ENCODE data around the gene B3GALNT2.

Gene B3GALNT2

DNA sequence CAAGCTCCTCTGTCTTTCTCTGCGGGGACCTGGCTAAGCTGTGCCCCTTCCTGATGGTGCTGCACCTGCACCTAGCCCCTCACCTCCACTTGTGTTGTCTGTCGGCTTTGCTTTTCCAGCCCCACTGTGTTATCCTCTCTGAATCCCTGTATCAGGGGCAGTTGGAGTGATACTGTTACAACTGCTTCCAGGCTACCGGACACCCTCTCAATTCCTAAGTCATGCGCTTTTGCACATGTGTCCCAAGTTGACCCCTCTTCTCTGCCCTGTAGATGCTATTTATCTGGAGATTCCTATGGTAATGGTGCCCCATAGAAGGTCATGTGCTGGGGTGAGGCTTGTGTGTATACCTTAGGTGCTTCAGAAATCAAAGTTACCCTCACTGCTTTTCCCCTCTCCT is 78.1 kb downstream of the B3GALNT2 start:
- TF ChIP-seq Cebpa-rat (IDR thresholded peaks at IDR 0.05) = no peak
- Histone ChIP-seq H3K27me3 (no peaks in the 10 kb centered on the region), H3K4me3 (no peak overlapping the region), H3K4me2 (peak overlapping the region in 1 of 11 experiments; percentile 15; a peak in 3 of 22 replicates), H3K9me3 (replicated peaks in 1 of 11) (no peaks in the 10 kb centered on the region), H3K4me1 (peaks cover 17 to 58% (median 41%) of the 10 kb centered on the region in 10 experiments), H4K20me1 (peaks cover 12 to 45% (median 38%) of the 10 kb centered on the region in 11 experiments; a peak in 18 of 22 replicates), H3K36me3 (peaks cover 0 to 55% (median 12%) of the 10 kb centered on the region in 11 experiments; a peak in 15 of 22 replicates), H3K9ac (no peak overlapping the region), H3K27ac (no peak overlapping the region)

DNA sequence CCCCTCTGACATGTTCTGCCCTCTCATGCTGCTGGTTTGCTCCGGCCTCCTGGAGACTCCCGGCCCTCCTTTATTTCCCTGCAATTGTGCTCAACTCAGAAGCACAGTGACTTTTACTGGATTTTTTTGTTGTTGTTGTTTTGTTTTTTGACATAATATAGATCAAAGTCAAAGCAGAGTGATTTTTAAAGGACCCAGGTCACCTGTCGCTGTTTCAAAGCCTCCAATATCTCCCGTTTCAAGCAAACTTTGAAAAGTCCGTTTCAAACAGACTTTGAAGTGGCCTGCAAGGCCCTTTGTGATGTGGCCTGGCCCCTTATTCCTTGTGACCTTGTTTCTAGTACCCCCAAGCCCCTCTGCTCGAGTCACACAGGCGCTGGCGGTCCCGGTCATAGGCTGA is 78.9 kb downstream of the B3GALNT2 start:
- Histone ChIP-seq H3K4me1 (peaks cover 17 to 63% (median 43%) of the 10 kb centered on the region in 10 experiments), H3K27ac (peak overlapping the region in 1 of 11 experiments; percentile 9; a peak in 1 of 22 replicates), H3K4me3 (no peak overlapping the region), H3K4me2 (peak overlapping the region in 7 of 11 experiments; percentile 74 to 98 (median 90); a peak in 7 of 22 replicates), H3K27me3 (no peaks in the 10 kb centered on the region), H3K9ac (no peak overlapping the region; a peak in 1 of 22 replicates), H3K36me3 (peaks cover 0 to 53% (median 12%) of the 10 kb centered on the region in 11 experiments; a peak in 17 of 22 replicates), H4K20me1 (peaks cover 12 to 47% (median 38%) of the 10 kb centered on the region in 11 experiments; a peak in 18 of 22 replicates), H3K9me3 (replicated peaks in 1 of 11) (no peaks in the 10 kb centered on the region)
- TF ChIP-seq Cebpa-rat (IDR thresholded peaks at IDR 0.05) = no peak

DNA sequence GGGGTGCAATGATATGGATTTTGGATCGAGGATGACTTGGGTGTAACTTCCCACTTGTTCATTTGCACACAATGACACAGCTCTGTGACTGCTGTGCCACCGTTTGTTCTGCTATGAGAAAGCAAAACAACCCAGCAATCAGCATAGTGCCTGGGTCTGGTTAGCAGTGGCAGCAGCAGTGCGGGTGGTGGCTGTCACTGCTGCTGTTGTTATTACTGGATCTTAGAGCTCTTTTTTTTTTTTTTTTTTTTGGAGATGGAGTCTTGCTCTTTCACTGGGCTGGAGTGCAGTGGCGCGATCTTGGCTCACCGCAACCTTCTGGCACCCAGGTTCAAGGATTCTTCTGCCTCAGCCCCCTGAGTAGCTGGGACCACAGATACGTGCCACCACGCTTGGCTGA is 80.2 kb downstream of the B3GALNT2 start:
- Histone ChIP-seq H3K4me3 (peak overlapping the region in 1 of 10 experiments; percentile 18; a peak in 1 of 20 replicates), H3K9ac (peak overlapping the region in 4 of 11 experiments; percentile 52 to 62 (median 56); a peak in 5 of 22 replicates), H3K27me3 (no peaks in the 10 kb centered on the region), H4K20me1 (peaks cover 12 to 47% (median 38%) of the 10 kb centered on the region in 11 experiments; a peak in 18 of 22 replicates), H3K4me2 (peak overlapping the region; percentile 26 to 98 (median 82)), H3K4me1 (peaks cover 17 to 73% (median 43%) of the 10 kb centered on the region in 10 experiments), H3K36me3 (peaks cover 2 to 57% (median 12%) of the 10 kb centered on the region in 11 experiments; a peak in 18 of 22 replicates), H3K27ac (peak overlapping the region in 7 of 11 experiments; percentile 6 to 55 (median 37); a peak in 6 of 22 replicates), H3K9me3 (replicated peaks in 1 of 11) (no peaks in the 10 kb centered on the region)
- no peak for TF ChIP-seq Cebpa-rat (IDR thresholded peaks at IDR 0.05)

DNA sequence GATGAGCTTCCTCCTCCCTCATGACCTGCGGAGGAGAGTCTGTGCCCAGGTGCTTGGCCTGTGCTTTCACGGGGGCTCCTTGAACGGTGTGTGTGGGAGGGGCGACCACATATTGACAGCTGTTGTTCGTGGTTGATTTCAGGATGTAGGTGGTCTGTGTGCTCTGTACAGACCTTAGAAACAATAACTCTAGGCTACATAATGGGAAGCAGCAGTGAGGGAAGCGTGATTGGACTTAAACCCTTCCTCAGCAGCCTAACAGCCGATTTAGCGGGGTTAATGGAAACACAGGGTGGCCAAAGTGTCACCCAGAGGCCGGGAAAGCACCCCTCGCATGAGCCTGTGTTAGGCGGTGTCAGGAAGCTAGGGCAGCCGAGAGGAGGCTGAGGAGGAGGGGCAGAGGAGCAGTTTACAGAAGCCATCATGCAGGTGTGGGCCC is 81.0 kb downstream of the B3GALNT2 start:
- no peaks in the 10 kb centered on the region for H3K9me3 ChIP-seq (replicated peaks in 1 of 11)
- no peaks in the 10 kb centered on the region for H3K27me3 ChIP-seq
- peak overlapping the region in 8 of 11 experiments; percentile 1 to 55 (median 40); a peak in 12 of 22 replicates for H3K27ac ChIP-seq
- no peak for TF ChIP-seq Cebpa-rat (IDR thresholded peaks at IDR 0.05)
- H3K9ac ChIP-seq = peak overlapping the region in 8 of 11 experiments; percentile 0 to 62 (median 36); a peak in 10 of 22 replicates
- H3K36me3 ChIP-seq = peaks cover 0 to 54% (median 13%) of the 10 kb centered on the region in 11 experiments; a peak in 18 of 22 replicates
- H3K4me3 ChIP-seq = peak overlapping the region in 2 of 10 experiments; percentile 18 to 40; a peak in 3 of 20 replicates
- peak overlapping the region; percentile 26 to 98 (median 82) for H3K4me2 ChIP-seq
- peaks cover 12 to 47% (median 38%) of the 10 kb centered on the region in 11 experiments; a peak in 18 of 22 replicates for H4K20me1 ChIP-seq
- peaks cover 17 to 76% (median 43%) of the 10 kb centered on the region in 10 experiments for H3K4me1 ChIP-seq

DNA sequence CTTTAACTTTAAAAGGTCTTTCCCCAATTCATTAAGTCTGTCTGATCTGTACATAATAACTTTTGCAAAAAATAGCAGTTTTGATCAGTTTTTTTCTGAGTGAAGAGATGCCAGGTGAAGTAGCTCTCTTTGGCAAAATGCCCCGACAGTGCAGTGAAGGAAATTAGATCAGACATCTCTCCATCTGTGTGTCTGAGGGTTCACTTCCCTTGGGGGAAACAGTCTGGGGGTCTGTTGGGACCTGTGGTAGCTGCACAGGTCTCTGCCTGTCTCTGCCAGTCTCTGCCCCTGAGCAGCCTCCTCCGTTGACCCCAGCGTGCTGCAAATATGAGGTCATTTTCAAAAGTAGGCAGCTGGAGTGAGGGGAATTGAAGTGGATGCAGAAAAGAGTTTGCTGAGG is 82.5 kb downstream of the B3GALNT2 start:
- no peaks in the 10 kb centered on the region for H3K9me3 ChIP-seq (replicated peaks in 1 of 11)
- H3K4me3 ChIP-seq = no peak overlapping the region
- H3K9ac ChIP-seq = peak overlapping the region in 1 of 11 experiments; percentile 29; a peak in 2 of 22 replicates
- peaks cover 0 to 51% (median 14%) of the 10 kb centered on the region in 11 experiments; a peak in 15 of 22 replicates for H3K36me3 ChIP-seq
- H3K27ac ChIP-seq = peak overlapping the region in 1 of 11 experiments; percentile 25; a peak in 2 of 22 replicates
- H3K27me3 ChIP-seq = no peaks in the 10 kb centered on the region
- H3K4me1 ChIP-seq = peaks cover 17 to 67% (median 43%) of the 10 kb centered on the region in 10 experiments
- TF ChIP-seq Cebpa-rat (IDR thresholded peaks at IDR 0.05) = no peak
- H3K4me2 ChIP-seq = peak overlapping the region in 8 of 11 experiments; percentile 28 to 98 (median 89); a peak in 14 of 22 replicates
- peaks cover 12 to 52% (median 38%) of the 10 kb centered on the region in 11 experiments; a peak in 18 of 22 replicates for H4K20me1 ChIP-seq

DNA sequence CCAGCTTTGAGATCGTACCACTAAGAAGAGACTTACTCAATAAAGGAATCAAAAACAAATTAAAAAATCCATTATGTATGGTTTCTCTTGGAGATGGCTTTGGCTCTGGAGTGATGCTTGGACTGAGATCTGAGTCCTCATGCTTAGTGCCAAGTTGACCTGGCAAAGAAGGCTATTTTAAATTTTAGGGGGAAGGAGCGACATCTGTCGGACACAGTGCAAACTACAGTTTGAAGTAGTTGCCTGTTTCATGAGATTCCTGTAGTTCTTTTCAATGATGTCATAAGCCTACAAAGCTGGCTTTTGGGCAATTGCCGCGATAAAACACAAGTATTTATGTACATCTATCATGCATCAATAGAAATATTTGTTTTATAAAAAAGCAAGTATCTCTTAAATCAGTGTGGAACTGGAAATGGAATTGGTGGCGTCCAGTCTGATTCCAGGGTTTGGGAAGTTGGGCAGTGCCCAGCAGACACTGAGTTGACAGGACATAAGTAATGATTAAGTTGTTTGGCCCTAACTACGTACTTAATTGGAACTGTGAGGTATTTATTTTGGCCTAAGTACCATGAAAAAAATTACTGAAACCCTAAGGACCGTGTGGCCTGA is 87.1 kb downstream of the B3GALNT2 start:
- no peak for TF ChIP-seq Cebpa-rat (IDR thresholded peaks at IDR 0.05)
- Histone ChIP-seq H3K27me3 (no peaks in the 10 kb centered on the region), H3K4me3 (no peak overlapping the region), H3K9me3 (replicated peaks in 1 of 11) (no peaks in the 10 kb centered on the region), H3K36me3 (peaks cover 10 to 59% (median 28%) of the 10 kb centered on the region in 11 experiments; a peak in 21 of 22 replicates), H3K27ac (no peak overlapping the region), H3K9ac (no peak overlapping the region), H3K4me2 (no peak overlapping the region), H4K20me1 (peaks cover 4 to 20% (median 9%) of the 10 kb centered on the region in 11 experiments; a peak in 13 of 22 replicates), H3K4me1 (peaks cover 0 to 28% (median 13%) of the 10 kb centered on the region in 10 experiments; a peak in 14 of 20 replicates)

DNA sequence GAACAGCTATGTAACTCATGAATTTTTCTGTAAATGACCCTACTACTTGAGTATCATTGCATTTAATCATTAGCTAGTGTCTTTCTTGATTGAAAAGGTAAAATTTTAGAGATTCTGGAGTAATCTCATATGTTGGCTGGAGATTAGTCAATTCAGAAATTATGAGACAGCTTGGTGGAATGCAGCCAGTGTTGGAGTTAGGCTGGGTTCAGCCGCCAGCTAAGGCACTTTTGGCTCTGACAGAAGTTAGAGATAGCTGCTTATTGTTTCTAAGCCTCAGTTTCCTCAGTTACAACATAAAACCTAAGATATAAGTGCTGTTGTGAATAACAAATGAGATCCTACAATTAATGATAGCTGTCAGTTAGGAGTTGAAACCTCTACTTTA is 87.6 kb downstream of the B3GALNT2 start:
- Histone ChIP-seq H3K9ac (no peak overlapping the region), H3K27me3 (no peaks in the 10 kb centered on the region), H3K4me2 (no peak overlapping the region), H3K27ac (no peak overlapping the region), H3K4me3 (no peak overlapping the region), H3K4me1 (peaks cover 0 to 23% (median 7%) of the 10 kb centered on the region in 10 experiments; a peak in 14 of 20 replicates), H3K36me3 (peaks cover 10 to 59% (median 28%) of the 10 kb centered on the region in 11 experiments; a peak in 21 of 22 replicates), H4K20me1 (peaks cover 0 to 16% (median 8%) of the 10 kb centered on the region in 11 experiments; a peak in 11 of 22 replicates), H3K9me3 (replicated peaks in 1 of 11) (no peaks in the 10 kb centered on the region)
- no peak for TF ChIP-seq Cebpa-rat (IDR thresholded peaks at IDR 0.05)

DNA sequence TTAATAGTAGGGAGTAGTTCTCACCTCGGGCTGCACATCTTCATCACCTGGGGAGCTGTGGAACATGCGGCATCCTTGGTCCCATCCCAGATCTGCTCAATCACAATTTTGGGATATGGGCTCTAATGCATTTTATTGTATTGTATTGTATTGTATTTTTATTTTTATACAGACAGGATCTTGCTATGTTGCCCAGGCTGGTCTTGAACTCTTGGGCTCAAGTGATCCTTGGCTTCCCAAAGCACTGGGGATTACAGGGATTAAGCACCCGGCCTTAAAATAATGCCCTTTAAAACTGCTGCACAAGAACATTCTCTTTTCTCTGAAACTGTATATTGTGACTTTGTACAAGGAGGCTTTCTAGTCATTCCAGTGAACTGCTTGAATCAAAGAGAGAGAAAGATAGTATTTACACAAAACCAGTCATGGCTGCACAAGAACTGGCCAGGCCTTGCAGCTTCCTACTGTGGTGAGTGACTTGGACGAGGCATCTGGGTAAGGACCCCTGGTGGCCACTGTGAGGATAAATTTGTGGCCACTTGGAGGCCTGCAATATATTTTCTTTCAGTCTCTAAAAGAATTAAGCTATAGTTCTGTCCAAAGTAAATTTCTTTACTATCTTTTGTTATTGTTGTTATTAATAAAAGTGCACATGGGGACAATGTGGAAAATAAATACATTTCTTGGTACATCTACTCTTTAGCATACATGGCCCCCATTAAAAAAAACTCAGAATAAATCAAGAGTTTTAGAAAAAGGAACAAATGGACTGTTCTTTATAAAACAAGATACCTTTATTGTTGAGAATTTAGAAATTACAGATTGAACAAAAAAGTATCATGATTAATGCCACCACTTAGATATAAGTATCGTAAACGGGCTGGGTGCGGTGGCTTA is 89.0 kb downstream of the B3GALNT2 start:
- no peak for TF ChIP-seq Cebpa-rat (IDR thresholded peaks at IDR 0.05)
- no peak overlapping the region for H3K27ac ChIP-seq
- no peaks in the 10 kb centered on the region for H3K9me3 ChIP-seq (replicated peaks in 1 of 11)

More for the DNA sequence above, 89.0 kb downstream of the B3GALNT2 start:
- H3K9ac ChIP-seq = no peak overlapping the region
- peaks cover 0 to 21% (median 0%) of the 10 kb centered on the region in 11 experiments; a peak in 6 of 22 replicates for H4K20me1 ChIP-seq
- H3K36me3 ChIP-seq = peaks cover 10 to 49% (median 26%) of the 10 kb centered on the region in 11 experiments; a peak in 21 of 22 replicates
- H3K4me2 ChIP-seq = no peak overlapping the region
- peaks cover 0 to 13% (median 0%) of the 10 kb centered on the region in 10 experiments; a peak in 3 of 20 replicates for H3K4me1 ChIP-seq
- H3K27me3 ChIP-seq = no peaks in the 10 kb centered on the region
- no peak overlapping the region for H3K4me3 ChIP-seq

Data from BLaER1 treated with 17β-estradiol and CSF1 and Interleukin-3, amounts not matched to agents 10 nM and 100 nM (cell line).